CD4-positive, alpha-beta T cell treated with Interleukin-6 at 100 ng/mL for 8 hours (primary cell): ENCODE measurements around the gene UBE2H.

ENCODE experiments used
- DNase-seq: peaks from one replicate; pipeline ENCODE4 v3.0.0-alpha.2; 2020; ENCODE audit warnings: mixed read lengths, low spot score

Gene UBE2H

DNA sequence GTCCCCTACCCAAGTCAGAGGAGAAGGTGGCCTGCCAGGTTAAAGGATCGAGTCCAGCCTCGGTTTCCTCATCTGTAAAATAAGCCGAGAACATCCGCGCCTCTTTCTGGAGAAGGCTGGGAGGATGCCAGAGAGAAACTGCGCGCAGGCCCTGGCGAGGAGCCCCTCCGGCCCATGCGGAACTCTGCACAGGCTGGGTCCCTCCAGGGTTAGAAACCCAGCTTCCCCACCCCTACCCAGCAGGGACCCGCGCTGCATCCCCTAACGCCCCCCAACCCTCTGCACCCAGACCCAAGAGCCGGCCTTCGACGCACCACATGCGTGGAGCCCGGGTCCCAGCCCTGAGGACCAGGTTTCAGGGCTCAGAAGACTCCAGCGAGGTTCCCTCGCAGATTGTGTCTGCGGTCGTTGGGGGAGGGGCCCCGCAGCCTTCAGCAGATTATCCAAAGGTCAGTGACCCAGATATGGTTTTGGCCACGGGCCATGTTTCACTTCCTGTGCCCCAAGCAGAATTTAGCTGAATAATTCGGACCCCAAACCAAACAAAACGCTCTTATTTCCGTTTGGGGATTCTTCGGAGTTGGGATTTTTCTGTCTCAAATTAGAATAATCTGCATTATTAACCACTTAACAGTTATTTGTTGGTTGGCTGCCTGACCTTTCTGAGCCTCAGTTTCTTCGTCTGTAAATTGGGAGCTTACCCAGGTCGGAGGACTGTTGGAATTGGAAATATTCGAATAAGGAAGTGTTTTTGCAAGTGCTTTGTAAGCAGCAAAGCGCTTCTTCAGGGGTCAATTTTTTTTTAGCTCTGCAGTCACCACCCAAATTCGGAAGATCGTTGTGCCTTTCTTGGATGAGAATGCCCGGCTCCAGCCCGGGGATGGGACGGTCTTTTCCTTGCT lies 167.7 kb downstream of the UBE2H start:
- DNase-seq = no peak

DNA sequence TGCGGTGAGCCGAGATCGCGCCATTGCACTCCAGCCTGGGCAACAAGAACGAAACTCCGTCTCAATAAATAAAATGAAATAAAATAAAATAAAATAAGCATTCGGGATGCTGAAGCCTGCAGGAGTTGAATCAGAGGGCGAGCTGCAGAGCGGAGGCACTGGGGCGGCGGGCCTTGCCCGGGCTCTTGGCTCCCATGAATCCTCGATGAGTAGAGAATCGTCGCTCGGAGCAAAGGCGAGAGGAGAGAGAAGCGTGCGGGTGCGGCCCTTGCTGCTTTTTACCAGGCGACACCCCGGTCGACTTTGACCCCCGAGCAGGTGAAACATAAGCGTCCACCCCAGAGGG lies 168.3 kb downstream of the UBE2H start:
- DNase-seq = no peak

DNA sequence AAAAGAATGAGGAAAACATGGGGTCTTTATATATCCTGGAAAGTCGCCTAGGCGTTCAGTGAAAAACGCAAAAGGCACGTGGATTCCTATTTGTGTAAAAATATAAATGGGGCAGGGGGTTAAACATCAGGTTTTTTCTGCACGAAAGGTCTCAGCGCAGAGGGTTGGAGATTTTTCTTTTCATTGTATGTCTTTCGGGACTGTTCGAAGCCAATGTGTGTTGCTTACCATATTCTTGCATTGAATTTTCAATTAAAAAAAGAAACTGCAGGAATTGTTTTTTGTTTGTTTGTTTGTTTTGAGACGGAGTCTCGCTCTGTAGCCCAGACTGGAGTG lies 169.2 kb downstream of the UBE2H start:
- no peak for DNase-seq

DNA sequence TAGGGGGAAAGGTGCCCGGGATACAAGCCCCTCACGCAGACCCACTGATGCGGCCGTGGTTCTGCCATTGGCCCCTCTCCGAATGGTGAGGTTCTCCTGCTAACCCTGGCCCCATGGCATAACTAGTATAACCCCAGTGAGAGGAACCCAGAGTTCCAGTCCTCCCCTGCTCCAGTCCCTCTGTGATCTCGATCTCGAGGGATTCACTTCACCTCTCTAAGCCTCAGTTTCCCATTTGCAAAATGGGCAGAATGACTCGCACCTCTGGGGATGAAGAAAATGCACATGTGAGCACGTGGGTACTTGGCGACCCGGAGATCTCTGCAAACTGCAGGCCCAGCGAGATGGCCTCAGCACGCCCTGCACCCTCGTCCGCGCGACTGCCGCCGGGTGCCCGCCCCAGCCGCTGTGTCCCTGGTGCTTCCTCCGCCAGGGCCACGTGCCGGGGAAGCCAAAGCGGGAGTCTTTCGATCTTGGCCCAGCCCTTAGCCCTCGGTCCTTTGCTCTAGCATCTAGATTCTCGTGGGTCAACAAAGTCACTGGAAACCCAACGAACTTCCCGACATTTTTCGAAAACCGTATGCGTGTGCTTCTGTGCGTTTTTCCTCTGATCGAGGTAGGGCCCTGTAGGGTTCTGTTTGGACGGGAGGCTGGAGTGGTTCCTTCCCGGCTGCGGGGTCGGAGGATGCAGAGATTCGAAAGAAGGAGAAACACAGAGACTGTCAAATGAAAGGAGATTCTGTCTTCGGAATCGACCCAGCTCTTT lies 169.8 kb downstream of the UBE2H start:
- DNase-seq = no peak

DNA sequence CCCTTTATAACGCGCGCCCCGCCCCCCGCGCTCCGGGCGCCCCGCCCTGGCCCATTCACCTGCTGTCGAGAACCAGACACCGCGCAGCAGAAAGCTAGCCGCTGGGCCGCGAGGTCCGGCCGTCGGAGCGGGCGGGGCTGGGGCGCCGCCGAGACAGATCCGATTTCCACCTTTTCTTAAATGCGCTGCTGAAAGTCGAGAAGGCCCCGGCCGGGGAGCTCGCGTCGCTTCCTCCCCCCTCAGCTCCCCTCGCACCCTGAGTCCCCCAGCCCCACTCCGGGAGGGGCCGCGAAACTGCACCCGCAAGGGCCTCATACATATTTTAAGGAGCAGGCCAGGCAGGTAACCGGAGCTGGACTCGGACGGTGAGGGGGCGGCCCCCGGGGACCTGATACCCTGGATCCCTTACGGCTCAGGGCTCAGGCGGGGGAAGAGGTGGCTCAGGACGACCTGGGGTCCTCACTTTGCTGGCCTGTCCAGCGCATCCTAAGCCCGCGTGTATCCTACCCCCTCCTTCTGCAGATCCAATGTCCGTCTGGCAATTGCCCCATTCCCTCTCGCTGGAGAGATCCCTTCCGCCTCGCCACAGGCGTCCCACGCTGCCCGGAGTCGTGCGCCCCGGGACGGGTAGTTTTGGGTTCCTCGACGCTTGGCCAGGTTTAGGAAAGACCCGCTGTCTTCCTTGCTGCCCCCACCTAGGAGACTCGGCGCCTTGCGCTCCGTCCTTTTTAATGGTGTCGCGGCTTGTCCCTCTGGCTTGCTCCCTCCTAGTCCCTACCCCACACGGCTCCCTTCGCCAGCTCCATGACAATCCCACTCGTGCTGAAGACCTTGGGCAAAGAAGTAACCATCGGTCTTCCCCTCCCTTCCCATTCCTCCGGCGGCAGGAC lies 170.6 kb downstream of the UBE2H start:
- DNase-seq = no peak

DNA sequence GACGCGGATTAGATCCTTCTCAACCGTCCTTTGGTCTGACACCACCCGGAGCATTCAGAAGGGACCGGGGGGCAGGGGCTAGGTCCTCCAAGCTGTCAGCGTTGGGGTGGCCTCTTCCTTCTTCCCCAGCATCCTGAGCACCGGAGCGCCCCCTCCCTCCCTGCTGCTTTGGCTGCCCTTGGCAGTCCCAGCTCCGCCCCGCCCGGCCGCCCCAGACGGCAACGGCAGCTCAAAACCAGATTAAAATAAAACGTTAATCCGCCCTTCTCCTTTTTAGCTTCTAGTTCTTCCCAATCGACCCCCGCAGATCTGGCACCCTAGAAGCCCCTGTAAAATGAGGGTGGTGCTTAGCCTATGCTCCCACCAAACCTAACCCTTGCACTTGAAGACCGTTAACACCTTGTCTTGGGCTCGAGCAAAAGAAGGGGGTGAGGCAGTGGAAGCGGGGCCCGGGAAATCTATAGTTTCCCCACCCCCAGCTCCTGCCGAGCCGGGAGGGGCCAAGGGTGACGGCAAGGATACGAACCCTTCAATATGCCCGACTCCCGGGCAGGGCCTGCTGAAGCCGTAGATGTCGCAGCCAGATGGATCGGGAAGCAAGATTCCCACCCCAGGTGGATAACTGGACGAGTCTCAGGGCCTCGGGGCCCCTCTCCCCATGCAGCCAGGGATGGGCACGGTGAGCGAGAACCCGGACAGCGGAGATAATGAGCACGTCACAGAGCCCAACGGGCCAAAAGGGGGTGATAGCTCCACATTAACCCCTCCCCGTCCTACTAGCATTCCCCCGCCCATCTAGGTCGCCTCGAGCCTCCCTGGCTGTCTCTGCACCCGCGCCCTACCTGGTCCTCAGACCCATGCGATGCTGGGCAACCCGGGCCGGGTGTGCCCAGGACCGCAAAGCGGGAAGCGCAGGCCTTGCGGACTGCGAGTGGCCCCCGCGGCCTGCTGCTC lies 171.5 kb downstream of the UBE2H start:
- no peak for DNase-seq
